Ishikawa (cell line): Measurements from ENCODE around the gene ST3GAL6.

Experiments used
- CEBPB ChIP-seq: IDR thresholded peaks from 2 replicates; pipeline ENCODE4 v1.6.1; 2012
- CREB1 ChIP-seq: IDR thresholded peaks from 2 replicates; pipeline ENCODE4 v1.6.1; 2012; ENCODE audit warnings: low read depth
- EGR1 ChIP-seq: IDR thresholded peaks from 2 replicates; pipeline ENCODE4 v1.6.1; 2012
- EP300 ChIP-seq: IDR thresholded peaks from 2 replicates; pipeline ENCODE4 v1.6.1; 2012; ENCODE audit warnings: borderline replicate concordance
- FOXM1 ChIP-seq: IDR thresholded peaks from 2 replicates; pipeline ENCODE4 v1.6.1; 2012; ENCODE audit warnings: low read depth, borderline replicate concordance
- MAX ChIP-seq: IDR thresholded peaks from 2 replicates; pipeline ENCODE4 v1.6.1; 2012
- NFIC ChIP-seq: IDR thresholded peaks from 2 replicates; pipeline ENCODE4 v1.6.1; 2012
- RAD21 ChIP-seq: IDR thresholded peaks from 2 replicates; pipeline ENCODE4 v1.6.1; 2012; ENCODE audit warnings: low read depth
- REST ChIP-seq: IDR thresholded peaks from 2 replicates; pipeline ENCODE4 v1.6.1; 2012; ENCODE audit warnings: low read depth, mild to moderate bottlenecking
- TAF1 ChIP-seq: IDR thresholded peaks from 2 replicates; pipeline ENCODE4 v1.6.1; 2012; ENCODE audit warnings: low read depth, mild to moderate bottlenecking
- TCF12 ChIP-seq: IDR thresholded peaks from 2 replicates; pipeline ENCODE4 v1.6.1; 2012; ENCODE audit warnings: low read depth
- TEAD4 ChIP-seq: IDR thresholded peaks from 2 replicates; pipeline ENCODE4 v1.6.1; 2012
- YY1 ChIP-seq: IDR thresholded peaks from 2 replicates; pipeline ENCODE4 v1.6.1; 2012; ENCODE audit warnings: low read depth
- ZBTB7A ChIP-seq: IDR thresholded peaks from 2 replicates; pipeline ENCODE4 v1.6.1; 2012; ENCODE audit warnings: low read depth
- TF ChIP-seq, protein P1 (sequence below): IDR thresholded peaks from 2 replicates; pipeline ENCODE4 v1.6.1; 2012

The ST3GAL6 gene

DNA sequence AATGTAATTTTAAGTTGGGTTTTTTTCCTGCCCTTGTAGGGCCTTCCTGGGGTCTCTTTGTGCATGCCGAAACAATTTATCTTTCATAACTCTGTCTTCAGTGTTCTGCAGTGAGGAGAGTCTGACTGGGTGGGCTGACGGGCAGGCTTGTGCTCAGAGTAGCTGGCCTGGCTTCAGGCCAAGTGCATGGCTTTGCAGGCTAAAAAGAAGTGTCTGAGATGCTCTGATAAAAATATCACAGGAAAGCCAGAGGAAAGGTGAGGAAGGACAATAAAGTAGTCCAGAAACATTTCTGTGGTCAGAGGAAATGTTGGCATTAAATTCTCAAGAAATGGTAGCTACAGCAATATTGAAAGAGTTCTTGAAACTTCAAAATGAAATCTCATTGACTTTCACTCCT is 25.5 kb downstream of the ST3GAL6 start:
- TF ChIP-seq MAX (no peak), TEAD4 (no peak), FOXM1 (no peak), NFIC (peak; percentile 41; the same call in 1 of the 2 replicates)

DNA sequence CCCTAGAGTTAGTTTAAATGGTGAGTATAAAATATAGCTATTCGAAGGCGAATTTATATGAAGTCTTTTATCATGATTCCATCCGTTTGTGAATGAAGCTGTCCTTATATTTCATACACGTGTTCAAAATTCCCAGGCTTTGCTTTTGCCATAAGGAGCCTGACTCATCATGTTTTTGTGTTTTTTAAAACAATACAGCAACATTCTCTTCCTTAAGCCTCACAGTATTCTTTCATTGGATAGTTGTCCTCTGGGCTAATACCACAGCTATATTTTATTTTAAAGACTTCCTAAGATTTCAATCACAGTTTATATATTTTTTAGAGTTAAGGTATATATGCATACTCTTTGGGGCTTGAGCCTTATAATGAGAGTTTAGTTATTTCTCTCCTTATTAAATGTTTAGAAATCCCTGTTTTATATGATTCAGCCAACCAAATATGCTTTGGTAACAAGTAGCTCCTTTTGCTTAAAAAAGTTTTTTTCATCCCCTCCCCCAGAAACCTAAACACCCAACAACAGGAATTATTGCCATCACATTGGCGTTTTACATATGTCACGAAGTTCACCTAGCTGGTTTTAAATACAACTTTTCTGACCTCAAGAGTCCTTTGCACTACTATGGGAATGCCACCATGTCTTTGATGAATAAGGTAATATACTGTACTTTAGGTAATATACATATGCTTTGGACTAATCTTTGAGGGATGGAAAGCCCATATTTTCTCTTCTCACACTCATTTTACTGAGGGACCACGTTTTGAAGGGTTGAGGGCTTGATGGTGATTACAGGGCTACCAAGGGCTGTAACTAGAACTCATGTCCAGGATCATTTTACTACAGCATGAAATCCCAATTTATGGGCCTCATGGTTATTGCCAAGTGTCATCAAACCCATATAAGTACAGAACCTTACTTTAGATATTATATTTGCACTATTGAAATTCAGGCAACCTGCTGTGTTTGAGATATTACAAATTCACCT is 28.5 kb downstream of the ST3GAL6 start:
- TF ChIP-seq TCF12, result no peak

GRCh38 chr3:98793971-98794370 is 30.8 kb downstream of the ST3GAL6 start:
- no peak for TF ChIP-seq CREB1
- no peak for TF ChIP-seq MAX
- no peak for TF ChIP-seq TEAD4
- TF ChIP-seq RAD21, result no peak
- TF ChIP-seq EP300, result no peak
- no peak for TF ChIP-seq NFIC
- TF ChIP-seq YY1, result no peak
- TF ChIP-seq, protein P1, sequence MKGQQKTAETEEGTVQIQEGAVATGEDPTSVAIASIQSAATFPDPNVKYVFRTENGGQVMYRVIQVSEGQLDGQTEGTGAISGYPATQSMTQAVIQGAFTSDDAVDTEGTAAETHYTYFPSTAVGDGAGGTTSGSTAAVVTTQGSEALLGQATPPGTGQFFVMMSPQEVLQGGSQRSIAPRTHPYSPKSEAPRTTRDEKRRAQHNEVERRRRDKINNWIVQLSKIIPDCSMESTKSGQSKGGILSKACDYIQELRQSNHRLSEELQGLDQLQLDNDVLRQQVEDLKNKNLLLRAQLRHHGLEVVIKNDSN, result no peak
- TF ChIP-seq ZBTB7A, result no peak
- no peak for TF ChIP-seq REST
- TF ChIP-seq CEBPB, result no peak
- no peak for TF ChIP-seq TCF12
- TF ChIP-seq FOXM1, result no peak
- no peak for TF ChIP-seq TAF1
- no peak for TF ChIP-seq EGR1

- TF ChIP-seq TAF1, result no peak
- TF ChIP-seq TCF12, result no peak
- TF ChIP-seq MAX, result no peak
- no peak for TF ChIP-seq CEBPB
- no peak for TF ChIP-seq FOXM1
- TF ChIP-seq NFIC, result no peak
- TF ChIP-seq REST, result no peak
- no peak for TF ChIP-seq EP300
- no peak for TF ChIP-seq ZBTB7A
Observed at GRCh38 chr3:98796334-98796733, 33.2 kb downstream of the ST3GAL6 start.

DNA sequence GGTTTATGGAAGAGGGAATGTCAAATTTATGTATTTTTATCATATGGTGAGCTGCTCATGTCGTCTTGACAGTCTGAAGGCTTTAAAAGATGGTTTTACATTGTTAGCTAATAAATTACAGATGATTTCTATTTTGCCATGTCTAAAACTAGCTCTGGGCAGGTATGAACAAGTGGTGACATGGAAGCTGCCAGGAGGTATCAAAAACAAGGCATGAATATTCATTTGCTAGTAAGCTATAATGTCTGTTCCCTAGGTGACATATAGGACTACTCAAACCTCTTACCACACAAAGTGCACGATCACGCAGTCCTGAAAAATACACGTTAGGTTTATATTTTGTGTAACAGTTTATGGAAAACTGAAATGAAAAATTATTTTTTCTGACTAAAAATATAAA is 34.8 kb downstream of the ST3GAL6 start:
- TF ChIP-seq MAX, result no peak
- no peak for TF ChIP-seq EP300
- TF ChIP-seq FOXM1, result no peak
- TF ChIP-seq, protein P1, result no peak
- no peak for TF ChIP-seq RAD21

DNA sequence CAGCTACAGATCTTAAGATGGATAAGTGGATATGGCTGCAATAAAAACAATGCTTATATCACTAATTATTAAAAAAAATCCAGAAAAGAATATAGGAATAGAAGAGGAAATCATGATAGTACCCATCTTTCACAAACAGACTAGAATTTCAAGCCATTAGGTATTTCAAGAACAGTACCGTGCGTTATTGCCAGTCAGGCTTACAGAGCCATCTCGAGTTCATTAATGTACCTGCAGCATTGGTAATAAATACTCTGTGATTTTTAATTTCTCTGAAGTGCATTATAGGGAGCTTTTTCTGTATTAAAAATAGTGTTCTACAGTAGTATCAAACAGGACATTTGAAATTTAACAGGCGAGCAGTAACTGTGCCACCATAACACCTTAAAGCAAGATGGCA is 35.7 kb downstream of the ST3GAL6 start:
- no peak for TF ChIP-seq ZBTB7A
- no peak for TF ChIP-seq CEBPB
